HepG2 (cell line): ENCODE results near the gene NAA38. TPM values are rescaled to one million over a fixed set of nuclear protein-coding genes. Genes with fewer than 3 reads are reported as not detected.

Source experiments
- ATAC-seq: fragments of 200-7000 bp; cut with Tn5 transposase; 3 replicates; pipeline ENCODE4 v1.9.1; 2020; ENCODE audit warnings: mild to moderate bottlenecking, moderate library complexity
- BruUV-seq: library from RNA; stranded (reverse); fragments of 400-500 nt; replicated peaks from 2 replicates; lab custom pipeline; 2021; lab: Mats Ljungman, UMichigan
- CTCF ChIA-PET: fragments of 300-600 bp; formaldehyde crosslinking; extraction: SDS; loops from one replicate; lab custom pipeline; 2021; ENCODE audit warnings: low total read pairs, inconsistent platforms, low intra/inter-chr PET ratio; lab: Yijun Ruan, JAX
- POLR2A ChIA-PET: fragments of 350-600 bp; sonication (Branson Sonifier 250); formaldehyde crosslinking; loops from one replicate; lab custom pipeline; 2020; ENCODE audit warnings: antibody characterized with exemption, inconsistent platforms; lab: Yijun Ruan, JAX
- DNase-seq: peaks from one replicate; pipeline ENCODE4 v3.0.0-alpha.2; 2015; ENCODE audit warnings: low spot score
- FAIRE-seq: peaks from 3 replicates; lab custom pipeline; 2011; peaks lifted over from hg19 to GRCh38; lab: Jason Lieb, UNC
- H2AFZ ChIP-seq: one replicate; pipeline ENCODE4 v1.6.1; 2011; ENCODE audit warnings: low read length, inconsistent platforms
- H3K27ac ChIP-seq: fragments of 300-600 bp; 3 replicates; pipeline ENCODE4 v1.8.0; 2011; ENCODE audit warnings: mixed run types, mild to moderate bottlenecking, mixed read lengths, low read length, inconsistent platforms; ENCODE audit not compliant: insufficient read depth; ENCODE audit errors: extremely low read length
- H3K27me3 ChIP-seq, 2 experiments: fragments of 200-600 bp in 1 of 2; 2 replicates in 1 of 2; 3 replicates in 1 of 2; pipeline versions ENCODE4 v1.6.0 to v1.8.0; 2011; ENCODE audit warnings: low read length in 2 of 2, mild to moderate bottlenecking in 2 of 2, moderate library complexity in 2 of 2, inconsistent platforms in 1 of 2; ENCODE audit not compliant: insufficient read depth in 2 of 2, control insufficient read depth in 1 of 2
- H3K36me3 ChIP-seq, 2 experiments: fragments of 200-600 bp in 1 of 2; replicated peaks in 1 of 2; 2 replicates in 1 of 2; 3 replicates in 1 of 2; pipeline versions ENCODE4 v1.5.1 to v1.8.0; 2011; ENCODE audit warnings: low read length in 2 of 2, inconsistent platforms in 1 of 2; ENCODE audit not compliant: insufficient read depth in 2 of 2, control insufficient read depth in 1 of 2
- H3K4me1 ChIP-seq: 2 replicates; pipeline ENCODE4 v1.5.1; 2012; ENCODE audit warnings: low read length, inconsistent platforms; ENCODE audit not compliant: insufficient read depth
- H3K4me2 ChIP-seq: 2 replicates; pipeline ENCODE4 v1.6.0; 2011; ENCODE audit warnings: low read depth, low read length, inconsistent platforms
- H3K4me3 ChIP-seq, 3 experiments: fragments of 200-600 bp in 1 of 3; sonication (generic), shearing (Covaris generic) in 1 of 3; replicated peaks in 1 of 3; 2 replicates each; pipeline ENCODE4 v1.5.1; 2011 to 2016; ENCODE audit warnings: low read length in 3 of 3, inconsistent platforms in 2 of 3, low read depth in 2 of 3, mild to moderate bottlenecking in 2 of 3, control low read depth in 1 of 3, mixed read lengths in 1 of 3; ENCODE audit not compliant: insufficient read depth in 1 of 3
- H3K79me2 ChIP-seq: one replicate; pipeline ENCODE4 v1.6.1; 2011; ENCODE audit warnings: low read length, inconsistent platforms; ENCODE audit not compliant: insufficient read depth
- H3K9ac ChIP-seq: 2 replicates; pipeline ENCODE4 v1.6.0; 2011; ENCODE audit warnings: mild to moderate bottlenecking, low read depth, low read length, inconsistent platforms; ENCODE audit not compliant: insufficient read depth
- H3K9me3 ChIP-seq: 2 replicates; pipeline ENCODE4 v1.5.1; 2012; ENCODE audit warnings: mild to moderate bottlenecking, low read length
- H4K20me1 ChIP-seq: 2 replicates; pipeline ENCODE4 v1.6.0; 2011; ENCODE audit warnings: inconsistent platforms, mild to moderate bottlenecking, low read length, moderate library complexity; ENCODE audit not compliant: insufficient read depth
- CBX2 ChIP-seq, 2 experiments: fragments of 200-600 bp in 1 of 2; sonication (generic); formaldehyde crosslinking in 1 of 2; IDR thresholded peaks; 2 replicates each; pipeline versions ENCODE4 v1.7.0 to v1.8.1; 2018 to 2022; ENCODE audit warnings: low read depth in 2 of 2, low read length in 1 of 2, mild to moderate bottlenecking in 1 of 2, missing genetic modification reagents in 1 of 2
- HNRNPUL1 ChIP-seq: fragments of 200-400 bp; formaldehyde crosslinking; IDR thresholded peaks from 2 replicates; pipeline ENCODE4 v1.6.1; 2017; ENCODE audit warnings: low read depth, mild to moderate bottlenecking, low read length, moderate library complexity
- MTF2 ChIP-seq: sonication (generic); formaldehyde crosslinking; IDR thresholded peaks from 2 replicates; pipeline ENCODE4 v1.5.0; 2020; ENCODE audit warnings: missing genetic modification reagents, borderline replicate concordance
- ZFP36L1 ChIP-seq: sonication (generic); formaldehyde crosslinking; IDR thresholded peaks from 2 replicates; pipeline ENCODE4 v1.8.0; 2022; ENCODE audit warnings: mild to moderate bottlenecking, missing genetic modification reagents, moderate library complexity
- ZNF598 ChIP-seq: sonication (generic); formaldehyde crosslinking; IDR thresholded peaks from 2 replicates; pipeline ENCODE4 v1.5.1; 2020; ENCODE audit warnings: mild to moderate bottlenecking, missing genetic modification reagents, borderline replicate concordance
- WGBS: methylation state at CpG from one replicate; pipeline ENCODE4 v1.1.6; 2017; ENCODE audit warnings: low lambda C conversion rate; 5-methylcytosine and 5-hydroxymethylcytosine counted together
- in situ Hi-C: cut with HindIII; loops from 2 replicates; pipeline ENCODE4 v1.10.0; 2017; ENCODE audit warnings: low pct_unique_long_range_greater_than_20kb; ENCODE audit not compliant: extremely low pct_ligation_motif_present
- intact Hi-C: fragments of 100-400 bp; cut with micrococcal nuclease; formaldehyde crosslinking; loops from one replicate; pipeline ENCODE4 v1.10.0; 2022; ENCODE audit not compliant: unreplicated experiment
- polyA plus RNA-seq, 8 experiments: library from polyadenylated mRNA; depleted of rRNA in 3 of 8; stranded (reverse) in 7 of 8; unstranded in 1 of 8; fragments of >200 nt; fragmentation: Illumina TruSeq in 4 of 8; extraction: Trizol in 4 of 8; gene quantifications; 2 replicates each; pipeline versions ENCODE4 v1.2.1 to v1.2.3, GENCODE V29; 2011 to 2016; ENCODE audit warnings: low read depth in 4 of 8, missing spikeins in 1 of 8, mixed read lengths in 1 of 8; ENCODE audit not compliant: insufficient read depth in 1 of 8
- total RNA-seq, 5 experiments: library from RNA; depleted of rRNA; stranded (reverse); fragments of >200 nt; fragmentation: Illumina TruSeq; extraction: Trizol; gene quantifications; 2 replicates each; pipeline ENCODE4 v1.2.3, GENCODE V29; 2016; ENCODE audit warnings: low read depth in 1 of 5
- TF ChIP-seq, protein P1 (sequence below), 2 experiments: sonication (generic) in 1 of 2; formaldehyde crosslinking in 1 of 2; IDR thresholded peaks; 2 replicates each; pipeline versions ENCODE4 v1.4.0 to v1.6.1; 2016 to 2020; ENCODE audit warnings: borderline replicate concordance in 1 of 2, low read depth in 1 of 2, mild to moderate bottlenecking in 1 of 2, missing genetic modification reagents in 1 of 2
- TF ChIP-seq, protein P2 (sequence below): sonication (generic); formaldehyde crosslinking; conservative IDR thresholded peaks from 2 replicates; pipeline ENCODE4 v1.4.0; 2020; ENCODE audit warnings: missing genetic modification reagents

NAA38 gene
- total and polyA plus RNA-seq, 2 of the 13 experiments (the other 11 are each of a cell fraction or from before 2014, with no cell fraction given): 46.9 to 91.6 TPM

DNA sequence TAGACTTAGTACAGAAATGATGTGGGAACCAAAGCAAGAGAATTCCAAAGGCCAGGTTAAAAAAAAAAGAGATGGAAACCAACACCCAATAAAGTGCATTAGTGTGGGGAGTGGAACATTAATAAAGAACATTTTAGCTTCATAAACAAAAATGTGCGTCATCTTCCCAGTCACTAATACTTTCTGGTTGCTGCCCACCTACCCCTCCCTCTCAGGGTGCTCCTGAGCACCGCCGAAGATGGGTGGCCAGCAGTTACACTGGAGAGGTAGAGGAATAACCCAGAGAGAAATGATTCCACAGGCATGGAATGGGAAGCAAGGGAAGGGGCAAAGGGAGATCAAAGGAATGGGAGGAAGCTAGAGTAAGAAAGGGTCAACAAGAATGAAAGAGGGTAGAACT is 25.3 kb upstream of the NAA38 start:
- FAIRE-seq (no peak), DNase-seq (no peak), ATAC-seq (no peak)
- H4K20me1 ChIP-seq: no peaks in the 10 kb centered on the region
- no peak overlapping the region for H3K4me2 ChIP-seq
- H3K4me3 ChIP-seq: no peak overlapping the region
- BruUV-seq: no TSS peak
- POLR2A ChIA-PET: interaction anchor here (1.1 kb wide), 1 partner anchor 26 kb away, joined by 3 read pairs; the partner anchor contains the start of gene NAA38
- H3K4me1 ChIP-seq: peaks cover 40% of the 10 kb centered on the region
- intact Hi-C loops (no loop called here), in situ Hi-C loops (no loop called here)
- no peak overlapping the region for H3K9ac ChIP-seq
- 75% methylated on average over 3 of the region's 3 CpGs for WGBS
- no peaks in the 10 kb centered on the region for H3K79me2 ChIP-seq
- no peak overlapping the region for H3K27ac ChIP-seq
- no peaks in the 10 kb centered on the region for H3K9me3 ChIP-seq
- TF ChIP-seq, protein P1, sequence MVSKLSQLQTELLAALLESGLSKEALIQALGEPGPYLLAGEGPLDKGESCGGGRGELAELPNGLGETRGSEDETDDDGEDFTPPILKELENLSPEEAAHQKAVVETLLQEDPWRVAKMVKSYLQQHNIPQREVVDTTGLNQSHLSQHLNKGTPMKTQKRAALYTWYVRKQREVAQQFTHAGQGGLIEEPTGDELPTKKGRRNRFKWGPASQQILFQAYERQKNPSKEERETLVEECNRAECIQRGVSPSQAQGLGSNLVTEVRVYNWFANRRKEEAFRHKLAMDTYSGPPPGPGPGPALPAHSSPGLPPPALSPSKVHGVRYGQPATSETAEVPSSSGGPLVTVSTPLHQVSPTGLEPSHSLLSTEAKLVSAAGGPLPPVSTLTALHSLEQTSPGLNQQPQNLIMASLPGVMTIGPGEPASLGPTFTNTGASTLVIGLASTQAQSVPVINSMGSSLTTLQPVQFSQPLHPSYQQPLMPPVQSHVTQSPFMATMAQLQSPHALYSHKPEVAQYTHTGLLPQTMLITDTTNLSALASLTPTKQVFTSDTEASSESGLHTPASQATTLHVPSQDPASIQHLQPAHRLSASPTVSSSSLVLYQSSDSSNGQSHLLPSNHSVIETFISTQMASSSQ (IDR thresholded peaks at IDR 0.05; ENCODE audit: low read depth): no peak
- TF ChIP-seq, protein P1 (CRISPR knock-in tag; IDR thresholded peaks at IDR 0.05; ENCODE audit: borderline replicate concordance): no peak
- TF ChIP-seq, protein P2, sequence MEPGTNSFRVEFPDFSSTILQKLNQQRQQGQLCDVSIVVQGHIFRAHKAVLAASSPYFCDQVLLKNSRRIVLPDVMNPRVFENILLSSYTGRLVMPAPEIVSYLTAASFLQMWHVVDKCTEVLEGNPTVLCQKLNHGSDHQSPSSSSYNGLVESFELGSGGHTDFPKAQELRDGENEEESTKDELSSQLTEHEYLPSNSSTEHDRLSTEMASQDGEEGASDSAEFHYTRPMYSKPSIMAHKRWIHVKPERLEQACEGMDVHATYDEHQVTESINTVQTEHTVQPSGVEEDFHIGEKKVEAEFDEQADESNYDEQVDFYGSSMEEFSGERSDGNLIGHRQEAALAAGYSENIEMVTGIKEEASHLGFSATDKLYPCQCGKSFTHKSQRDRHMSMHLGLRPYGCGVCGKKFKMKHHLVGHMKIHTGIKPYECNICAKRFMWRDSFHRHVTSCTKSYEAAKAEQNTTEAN: no peak
- no peak for TF ChIP-seq HNRNPUL1
- no peak for TF ChIP-seq ZNF598 (CRISPR knock-in tag)
- no peak for TF ChIP-seq CBX2 (IDR thresholded peaks at IDR 0.05; ENCODE audit: low read depth, low read length)
- no peak for TF ChIP-seq CBX2 (CRISPR knock-in tag; IDR thresholded peaks at IDR 0.05; ENCODE audit: low read depth)
- no peak for TF ChIP-seq MTF2
- TF ChIP-seq ZFP36L1 (CRISPR knock-in tag): no peak
- H3K36me3 ChIP-seq: no peaks in the 10 kb centered on the region
- H2AFZ ChIP-seq: no peak overlapping the region
- CTCF ChIA-PET: no interaction called here
- peaks cover 1 to 22% of the 10 kb centered on the region in 2 experiments; a peak in 2 of 5 replicates for H3K27me3 ChIP-seq
